Measurements from ENCODE around the gene OR2D2.
"Not testable (repeated sequence)": the region's sequence is repeated elsewhere in the genome, so short reads cannot be mapped to it uniquely, and the experiment has no call there.

Gene OR2D2

GRCh38 chr11:6911948-6912347 lies 19.6 kb upstream of the OR2D2 start:
- Histone ChIP-seq H3K9ac (no peak overlapping the region), H3K4me2 (no peak overlapping the region), H4K20me1 (ENCODE audit: insufficient read depth) (no peaks in the 10 kb centered on the region), H3K79me2 (ENCODE audit: insufficient read depth, low read depth) (no peaks in the 10 kb centered on the region), H3K27me3 (ENCODE audit: insufficient read depth, low read depth) (no peaks in the 10 kb centered on the region), H3K36me3 (ENCODE audit: insufficient read depth) (no peaks in the 10 kb centered on the region), H3K4me3 (IDR thresholded peaks at IDR 0.05; ENCODE audit: insufficient read depth, low read depth, low read length) (no peak overlapping the region), H2AFZ (ENCODE audit: low read depth) (no peak overlapping the region), H3K27ac (no peak overlapping the region), H3K4me1 (ENCODE audit: low read depth, poor library complexity, severe bottlenecking) (peaks cover 10% of the 10 kb centered on the region)
- TF ChIP-seq, protein P1, sequence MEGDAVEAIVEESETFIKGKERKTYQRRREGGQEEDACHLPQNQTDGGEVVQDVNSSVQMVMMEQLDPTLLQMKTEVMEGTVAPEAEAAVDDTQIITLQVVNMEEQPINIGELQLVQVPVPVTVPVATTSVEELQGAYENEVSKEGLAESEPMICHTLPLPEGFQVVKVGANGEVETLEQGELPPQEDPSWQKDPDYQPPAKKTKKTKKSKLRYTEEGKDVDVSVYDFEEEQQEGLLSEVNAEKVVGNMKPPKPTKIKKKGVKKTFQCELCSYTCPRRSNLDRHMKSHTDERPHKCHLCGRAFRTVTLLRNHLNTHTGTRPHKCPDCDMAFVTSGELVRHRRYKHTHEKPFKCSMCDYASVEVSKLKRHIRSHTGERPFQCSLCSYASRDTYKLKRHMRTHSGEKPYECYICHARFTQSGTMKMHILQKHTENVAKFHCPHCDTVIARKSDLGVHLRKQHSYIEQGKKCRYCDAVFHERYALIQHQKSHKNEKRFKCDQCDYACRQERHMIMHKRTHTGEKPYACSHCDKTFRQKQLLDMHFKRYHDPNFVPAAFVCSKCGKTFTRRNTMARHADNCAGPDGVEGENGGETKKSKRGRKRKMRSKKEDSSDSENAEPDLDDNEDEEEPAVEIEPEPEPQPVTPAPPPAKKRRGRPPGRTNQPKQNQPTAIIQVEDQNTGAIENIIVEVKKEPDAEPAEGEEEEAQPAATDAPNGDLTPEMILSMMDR (conservative IDR thresholded peaks at IDR 0.05; ENCODE audit: low read depth, low read length), result no peak

- Histone ChIP-seq H3K79me2 (ENCODE audit: insufficient read depth, low read depth) (no peaks in the 10 kb centered on the region), H3K4me3 (IDR thresholded peaks at IDR 0.05; ENCODE audit: insufficient read depth, low read depth, low read length) (no peak overlapping the region), H2AFZ (ENCODE audit: low read depth) (no peak overlapping the region), H3K4me1 (ENCODE audit: low read depth, poor library complexity, severe bottlenecking) (peaks cover 10% of the 10 kb centered on the region), H3K27ac (no peak overlapping the region), H3K27me3 (ENCODE audit: insufficient read depth, low read depth) (no peaks in the 10 kb centered on the region), H4K20me1 (ENCODE audit: insufficient read depth) (no peaks in the 10 kb centered on the region), H3K36me3 (ENCODE audit: insufficient read depth) (no peaks in the 10 kb centered on the region), H3K9ac (no peak overlapping the region), H3K4me2 (no peak overlapping the region)
- TF ChIP-seq, protein P1 (conservative IDR thresholded peaks at IDR 0.05; ENCODE audit: low read depth, low read length), result no peak
These were observed 19.1 kb upstream of the OR2D2 start for GRCh38 chr11:6911378-6911777.

GRCh38 chr11:6904804-6905203 lies 12.5 kb upstream of the OR2D2 start:
- H3K27me3 ChIP-seq (ENCODE audit: insufficient read depth, low read depth); H3K79me2 ChIP-seq (ENCODE audit: insufficient read depth, low read depth): not testable (repeated sequence)

DNA sequence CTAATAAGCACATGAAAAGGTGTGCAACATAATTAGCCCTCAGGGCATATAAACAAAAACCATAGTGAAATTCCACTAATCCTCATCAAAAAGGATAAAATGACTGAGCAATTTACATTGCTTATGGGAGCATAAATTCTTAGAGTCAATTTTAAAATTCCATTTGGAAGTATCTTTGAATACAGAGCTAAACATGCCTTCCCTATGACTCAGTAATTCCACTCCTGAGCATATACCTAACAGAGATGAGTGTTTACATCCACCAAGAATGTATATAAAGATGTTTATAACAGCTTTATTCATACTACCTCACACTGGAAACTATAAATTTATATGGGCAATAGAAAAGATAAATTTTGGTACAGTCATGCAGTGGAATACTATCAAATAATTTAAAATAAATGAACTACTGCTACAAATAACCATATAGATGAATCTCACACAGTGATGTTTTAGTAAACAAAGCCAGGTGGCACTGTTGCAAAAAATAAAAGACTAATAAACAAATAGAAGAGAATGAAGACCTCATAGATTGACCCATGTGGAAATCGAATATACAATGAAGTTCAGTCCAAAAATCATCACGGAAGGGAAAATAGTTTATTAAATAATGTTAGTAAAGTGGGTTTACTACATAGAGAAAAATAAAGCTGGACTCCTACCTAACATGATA lies 8.2 kb upstream of the OR2D2 start:
- H3K36me3 ChIP-seq (ENCODE audit: insufficient read depth), result no peaks in the 10 kb centered on the region
- no peak overlapping the region for H3K9ac ChIP-seq
- TF ChIP-seq, protein P1 (conservative IDR thresholded peaks at IDR 0.05; ENCODE audit: low read depth, low read length), result no peak
- no peak overlapping the region for H3K4me3 ChIP-seq (IDR thresholded peaks at IDR 0.05; ENCODE audit: insufficient read depth, low read depth, low read length)
- H2AFZ ChIP-seq (ENCODE audit: low read depth), result no peak overlapping the region
- H4K20me1 ChIP-seq (ENCODE audit: insufficient read depth), result no peaks in the 10 kb centered on the region
- no peaks in the 10 kb centered on the region for H3K79me2 ChIP-seq (ENCODE audit: insufficient read depth, low read depth)
- no peak overlapping the region for H3K4me2 ChIP-seq
- H3K27me3 ChIP-seq (ENCODE audit: insufficient read depth, low read depth), result no peaks in the 10 kb centered on the region
- no peaks in the 10 kb centered on the region for H3K4me1 ChIP-seq (ENCODE audit: low read depth, poor library complexity, severe bottlenecking)
- H3K27ac ChIP-seq, result no peak overlapping the region

More at GRCh38 chr11:6904804-6905203, 12.5 kb upstream of the OR2D2 start:
- H3K27ac ChIP-seq; H3K36me3 ChIP-seq (ENCODE audit: insufficient read depth); H3K4me1 ChIP-seq (ENCODE audit: low read depth, poor library complexity, severe bottlenecking); H4K20me1 ChIP-seq (ENCODE audit: insufficient read depth); H3K4me2 ChIP-seq; H3K9ac ChIP-seq; H2AFZ ChIP-seq (ENCODE audit: low read depth); H3K4me3 ChIP-seq (IDR thresholded peaks at IDR 0.05; ENCODE audit: insufficient read depth, low read depth, low read length): not testable (repeated sequence)

DNA sequence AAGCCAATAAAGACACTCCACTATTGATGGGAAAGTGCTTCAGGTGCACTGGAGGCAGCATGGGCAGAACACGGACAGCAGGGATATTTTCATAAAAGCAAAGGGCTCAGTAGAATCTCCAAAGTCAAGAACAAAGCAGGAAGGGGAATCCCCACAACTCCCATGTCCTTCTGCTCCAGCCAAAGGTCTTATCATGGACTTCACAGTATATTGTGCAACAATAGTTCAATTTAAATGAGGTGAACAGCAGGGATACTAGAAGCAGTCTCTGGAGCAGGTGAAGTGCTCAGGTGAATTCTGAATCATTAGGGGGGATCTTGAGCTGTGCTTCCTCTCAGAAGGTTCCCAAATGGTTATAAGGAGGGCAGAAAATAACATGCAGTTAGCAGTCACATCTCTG lies 6.6 kb upstream of the OR2D2 start:
- H4K20me1 ChIP-seq (ENCODE audit: insufficient read depth), result no peaks in the 10 kb centered on the region
- no peaks in the 10 kb centered on the region for H3K27me3 ChIP-seq (ENCODE audit: insufficient read depth, low read depth)
- H3K4me3 ChIP-seq (IDR thresholded peaks at IDR 0.05; ENCODE audit: insufficient read depth, low read depth, low read length), result no peak overlapping the region
- no peak overlapping the region for H3K4me2 ChIP-seq
- no peak overlapping the region for H2AFZ ChIP-seq (ENCODE audit: low read depth)
- no peaks in the 10 kb centered on the region for H3K79me2 ChIP-seq (ENCODE audit: insufficient read depth, low read depth)
- TF ChIP-seq, protein P1 (conservative IDR thresholded peaks at IDR 0.05; ENCODE audit: low read depth, low read length), result no peak
- H3K27ac ChIP-seq, result no peak overlapping the region
- H3K9ac ChIP-seq, result no peak overlapping the region
- no peaks in the 10 kb centered on the region for H3K4me1 ChIP-seq (ENCODE audit: low read depth, poor library complexity, severe bottlenecking)
- H3K36me3 ChIP-seq (ENCODE audit: insufficient read depth), result no peaks in the 10 kb centered on the region
